Lower leg skin (tissue), 3 donors: ENCODE results near the gene BACE1-AS.

ENCODE experiments used
- CTCF ChIP-seq, 3 donors: fragments of 450-650 bp; IDR thresholded peaks; one replicate each; pipeline ENCODE4 v1.5.1; 2016; ENCODE audit warnings: antibody characterized with exemption in 3 of 3, mild to moderate bottlenecking in 3 of 3, moderate library complexity in 2 of 3
- POLR2A ChIP-seq, 2 donors: fragments of 450-650 bp; IDR thresholded peaks; one replicate each; pipeline ENCODE4 v1.6.1; 2016 to 2017; ENCODE audit warnings: antibody characterized with exemption in 2 of 2, mild to moderate bottlenecking in 1 of 2, moderate library complexity in 1 of 2

- TF ChIP-seq POLR2A (IDR thresholded peaks at IDR 0.05) (no peak), CTCF (IDR thresholded peaks at IDR 0.05) (no peak)
Measured at GRCh38 chr11:117255966-117256365, 35.2 kb upstream of the BACE1-AS start.
